Stimulated activated CD4-positive, alpha-beta T cell treated with anti-CD3 and anti-CD28 coated beads, Interleukin-1b, Interleukin-23, amount 100 ng/mL, for 24 hours (primary cell): ENCODE measurements around the gene USP6.
"Not testable (repeated sequence)": the region's sequence is repeated elsewhere in the genome, so short reads cannot be mapped to it uniquely, and the experiment has no call there.

Experiments used
- DNase-seq, 4 experiments: peaks; one replicate each; pipeline ENCODE4 v3.0.0-alpha.2; 2020; ENCODE audit warnings: low read depth in 4 of 4, low spot score in 1 of 4

USP6 gene

DNA sequence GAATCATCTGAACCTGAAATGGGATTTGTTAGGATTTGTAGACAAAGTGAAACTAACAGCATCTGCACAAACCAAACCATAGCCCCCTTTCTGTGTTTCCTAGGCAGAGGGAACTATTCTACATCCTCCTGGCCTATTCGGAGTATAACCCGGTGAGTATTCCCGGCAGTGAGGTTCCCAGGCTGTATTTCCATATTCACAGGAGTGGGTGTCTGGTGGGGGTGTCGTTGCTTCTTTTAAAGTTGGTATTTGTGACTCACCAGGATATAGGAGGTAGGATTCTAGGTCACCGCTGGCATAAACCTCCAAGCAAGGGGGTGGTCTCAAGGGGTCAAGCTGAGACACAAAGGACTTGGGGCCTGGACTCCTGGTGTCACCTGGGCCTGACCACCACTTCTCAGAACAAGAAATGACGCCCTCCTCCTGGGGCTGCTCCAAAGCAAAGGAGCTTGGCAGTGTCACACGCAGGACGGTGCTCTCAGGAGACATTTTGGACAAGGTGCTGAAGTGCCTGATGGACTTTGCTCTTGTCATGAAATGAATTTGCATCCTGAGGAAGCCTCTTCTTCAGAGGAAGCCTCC is 19.4 kb downstream of the USP6 start:
- DNase-seq = not testable (repeated sequence)

DNA sequence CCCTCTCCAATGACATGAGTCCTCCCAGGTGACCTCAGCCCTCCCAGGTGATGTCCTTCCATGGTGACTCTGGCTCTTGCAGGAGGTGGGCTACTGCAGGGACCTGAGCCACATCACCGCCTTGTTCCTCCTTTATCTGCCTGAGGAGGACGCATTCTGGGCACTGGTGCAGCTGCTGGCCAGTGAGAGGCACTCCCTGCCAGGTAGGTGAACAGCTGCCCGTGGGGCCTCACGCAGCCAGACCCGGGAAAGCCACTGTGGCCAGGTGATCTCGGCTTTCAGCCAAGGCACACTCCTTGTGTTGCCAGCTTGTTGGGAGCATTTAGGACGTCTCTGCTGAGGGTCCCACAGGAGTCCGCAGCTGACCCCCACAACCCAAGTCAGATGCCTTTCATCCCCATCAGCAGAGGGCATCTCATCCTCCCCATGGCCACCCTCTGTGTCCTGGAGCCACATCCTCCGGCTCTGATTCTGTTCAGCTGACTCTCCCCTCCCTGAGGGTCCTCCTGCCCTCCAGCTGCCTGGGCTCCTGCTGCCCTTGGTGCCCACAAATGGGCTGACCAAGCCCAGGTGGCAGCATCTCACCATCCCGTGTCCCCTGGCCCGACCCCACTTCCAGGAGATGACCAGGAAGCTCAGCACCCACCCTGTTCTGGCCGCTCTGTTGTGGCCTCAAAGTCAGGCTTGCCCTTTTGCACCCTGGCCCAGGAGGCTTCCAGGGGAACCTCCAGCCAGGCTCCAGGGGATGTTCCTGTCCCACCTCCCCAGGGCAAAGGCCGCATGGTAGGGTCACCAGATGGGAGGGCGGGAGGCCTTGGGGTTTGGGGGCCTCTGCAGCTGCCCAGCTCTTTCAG is 20.1 kb downstream of the USP6 start:
- no peak for DNase-seq

DNA sequence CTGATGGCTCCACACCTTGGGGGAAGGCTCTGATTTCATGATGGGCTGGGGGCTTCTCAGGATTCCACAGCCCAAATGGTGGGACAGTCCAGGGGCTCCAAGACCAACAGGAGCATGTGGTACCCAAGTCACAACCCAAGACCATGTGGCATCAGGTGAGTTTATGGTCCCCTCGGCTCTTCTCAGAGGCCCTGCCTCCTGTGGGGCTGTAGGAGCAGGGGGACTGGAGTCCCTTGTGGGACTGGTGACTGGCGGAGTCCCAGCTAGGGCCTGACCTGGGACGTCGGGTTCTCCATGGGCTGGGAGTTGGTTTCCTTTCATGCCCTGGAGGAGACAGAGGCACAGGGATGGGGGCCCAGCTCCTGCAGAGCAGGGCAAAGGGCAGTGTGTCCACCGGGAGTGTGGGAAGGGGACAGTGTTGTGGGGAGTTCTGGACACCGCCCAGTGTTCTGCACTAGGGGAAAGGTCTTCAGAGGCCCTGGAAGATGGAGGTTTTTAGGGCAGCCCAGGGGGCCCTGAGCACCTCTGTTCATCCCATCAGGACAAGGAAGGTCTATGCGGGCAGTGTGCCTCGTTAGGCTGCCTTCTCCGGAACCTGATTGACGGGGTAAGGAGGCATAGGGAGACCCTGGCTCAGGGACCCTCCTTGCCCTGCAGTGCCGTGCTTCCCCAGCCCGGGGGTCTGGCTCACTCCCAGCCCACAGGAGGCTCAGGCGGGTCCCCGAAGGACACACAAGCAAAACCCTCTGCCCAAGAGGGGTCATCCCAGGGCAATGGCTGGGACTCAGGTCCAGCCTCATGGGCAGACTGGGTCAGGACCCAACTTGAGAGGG is 21.0 kb downstream of the USP6 start:
- not testable (repeated sequence) for DNase-seq

DNA sequence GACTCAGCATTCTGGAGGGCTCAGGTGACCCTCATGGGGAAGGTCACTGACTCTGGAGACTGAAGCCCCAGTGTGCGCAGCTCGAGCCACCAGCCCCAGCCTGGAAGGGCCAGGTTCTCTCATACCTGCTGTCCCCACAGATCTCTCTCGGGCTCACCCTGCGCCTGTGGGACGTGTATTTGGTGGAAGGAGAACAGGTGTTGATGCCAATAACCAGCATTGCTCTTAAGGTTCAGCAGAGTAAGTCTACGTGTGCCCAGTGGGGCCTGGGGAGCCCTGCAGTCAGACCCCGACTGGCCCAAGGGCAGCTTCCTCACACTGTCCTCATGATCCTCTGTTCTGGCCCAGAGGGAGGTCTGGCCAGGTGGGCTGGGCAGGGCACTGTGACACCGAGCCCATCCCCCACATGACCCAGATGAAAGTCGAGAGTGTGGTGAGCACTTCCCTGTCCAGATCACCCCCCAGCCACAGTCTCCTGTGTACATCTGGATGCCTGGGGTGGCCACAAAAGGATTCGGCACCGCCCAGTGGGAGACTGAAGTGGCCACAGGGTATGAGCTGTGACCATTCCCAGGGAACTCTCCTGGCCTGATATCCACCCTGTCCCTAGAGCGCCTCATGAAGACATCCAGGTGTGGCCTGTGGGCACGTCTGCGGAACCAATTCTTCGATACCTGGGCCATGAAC is 21.8 kb downstream of the USP6 start:
- DNase-seq = not testable (repeated sequence)

DNA sequence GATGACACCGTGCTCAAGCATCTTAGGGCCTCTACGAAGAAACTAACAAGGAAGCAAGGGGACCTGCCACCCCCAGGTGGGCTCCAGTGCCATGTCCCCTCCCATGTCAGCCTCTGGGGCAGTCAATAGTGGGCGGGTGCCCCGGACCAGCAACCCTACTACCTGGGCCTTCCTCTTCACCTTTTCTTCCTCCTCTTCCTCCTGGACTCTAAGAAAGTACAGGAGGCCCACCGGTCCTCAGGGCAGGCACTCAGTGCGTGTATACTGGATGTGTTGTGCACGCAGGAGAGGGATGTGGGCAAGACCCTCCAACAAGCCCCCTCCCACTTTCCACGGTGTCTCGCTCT is 22.3 kb downstream of the USP6 start:
- DNase-seq = not testable (repeated sequence)

DNA sequence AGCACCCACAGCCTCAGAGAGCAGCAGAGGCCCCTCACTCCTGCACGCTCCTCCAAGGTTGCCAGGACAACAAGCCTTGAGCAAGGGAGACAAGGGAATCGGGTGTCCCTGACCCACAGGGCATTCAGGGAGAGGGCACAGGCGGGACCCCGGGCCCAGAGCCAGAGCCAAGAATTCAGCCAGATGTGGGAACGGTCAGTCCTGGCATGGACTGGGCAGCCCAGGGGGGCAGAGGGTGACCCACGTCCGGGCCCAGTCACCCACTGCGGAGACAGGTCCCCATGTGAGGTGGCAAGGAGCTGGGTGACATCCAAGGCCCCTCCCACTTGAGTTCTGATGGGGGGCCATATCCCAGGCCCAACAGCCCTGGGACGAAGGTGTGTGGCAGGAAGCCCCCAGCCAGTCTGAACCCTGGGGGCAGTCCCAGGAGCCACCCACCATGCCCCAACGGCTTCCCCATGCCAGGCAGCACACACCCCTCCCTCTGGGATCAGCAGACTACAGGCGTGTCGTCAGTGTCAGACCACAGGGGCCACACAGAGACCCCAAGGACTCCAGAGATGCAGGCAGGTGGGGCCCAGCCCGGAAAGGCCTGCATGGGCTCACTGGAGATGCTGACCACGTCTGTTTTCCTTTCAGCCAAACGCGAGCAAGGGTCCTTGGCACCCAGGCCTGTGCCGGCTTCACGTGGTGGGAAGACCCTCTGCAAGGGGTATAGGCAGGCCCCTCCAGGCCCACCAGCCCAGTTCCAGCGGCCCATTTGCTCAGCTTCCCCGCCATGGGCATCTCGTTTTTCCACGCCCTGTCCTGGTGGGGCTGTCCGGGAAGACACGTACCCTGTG is 23.0 kb downstream of the USP6 start:
- DNase-seq = no peak

DNA sequence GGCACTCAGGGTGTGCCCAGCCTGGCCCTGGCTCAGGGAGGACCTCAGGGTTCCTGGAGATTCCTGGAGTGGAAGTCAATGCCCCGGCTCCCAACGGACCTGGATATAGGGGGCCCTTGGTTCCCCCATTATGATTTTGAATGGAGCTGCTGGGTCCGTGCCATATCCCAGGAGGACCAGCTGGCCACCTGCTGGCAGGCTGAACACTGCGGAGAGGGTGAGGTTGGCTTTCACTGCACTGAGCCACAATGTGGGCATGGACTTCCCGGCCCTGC is 23.6 kb downstream of the USP6 start:
- no peak for DNase-seq

DNA sequence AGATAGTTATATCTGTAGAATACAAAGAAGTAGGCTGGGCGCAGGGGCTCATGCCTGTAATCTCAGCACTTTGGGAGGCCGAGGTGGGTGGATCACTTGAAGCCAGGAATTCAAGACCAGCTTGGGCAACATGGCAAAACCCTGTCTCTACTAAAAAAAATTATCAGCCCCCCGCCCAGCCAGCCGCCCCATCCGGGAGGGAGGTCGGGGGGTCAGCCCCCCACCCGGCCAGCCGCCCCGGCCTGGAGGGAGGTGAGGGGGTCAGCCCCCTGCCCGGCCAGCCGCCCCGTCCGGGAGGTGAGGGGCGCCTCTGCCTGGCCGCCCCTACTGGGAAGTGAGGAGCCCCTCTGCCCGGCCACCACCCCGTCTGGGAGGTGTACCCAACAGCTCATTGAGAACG is 27.0 kb downstream of the USP6 start:
- DNase-seq = not testable (repeated sequence)

DNA sequence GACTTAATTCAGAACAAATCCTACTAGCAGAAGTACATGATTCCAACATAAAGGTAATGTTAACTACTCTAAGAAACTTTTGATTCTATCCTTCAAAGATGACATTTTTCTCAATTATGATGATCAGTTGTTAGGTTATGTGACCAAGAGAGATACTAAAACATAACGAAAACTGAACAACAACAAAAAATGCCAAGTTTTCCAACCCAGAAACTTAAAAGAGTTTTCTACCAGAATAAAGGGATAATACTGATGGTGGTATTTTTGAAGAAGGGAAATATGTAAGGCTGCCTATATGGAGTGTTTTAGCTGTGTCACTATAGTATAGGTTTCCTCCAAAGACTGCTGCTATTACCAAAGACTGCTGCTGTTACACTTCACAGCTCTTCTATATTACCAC is 30.3 kb downstream of the USP6 start:
- DNase-seq = not testable (repeated sequence)

DNA sequence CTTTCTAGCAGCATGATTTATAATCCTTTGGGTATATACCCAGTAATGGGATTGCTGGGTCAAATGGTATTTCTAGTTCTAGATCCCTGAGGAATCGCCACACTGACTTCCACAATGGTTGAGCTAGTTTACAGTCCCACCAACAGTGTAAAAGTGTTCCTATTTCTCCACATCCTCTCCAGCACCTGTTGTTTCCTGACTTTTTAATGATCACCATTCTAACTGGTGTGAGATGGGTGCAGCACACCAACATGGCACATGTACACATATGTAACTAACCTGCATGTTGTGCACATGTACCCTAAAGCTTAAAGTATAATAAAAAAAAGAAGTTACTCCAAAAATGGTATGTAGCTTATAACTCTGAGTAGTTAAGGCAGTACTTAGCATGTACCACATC is 44.9 kb downstream of the USP6 start:
- not testable (repeated sequence) for DNase-seq

DNA sequence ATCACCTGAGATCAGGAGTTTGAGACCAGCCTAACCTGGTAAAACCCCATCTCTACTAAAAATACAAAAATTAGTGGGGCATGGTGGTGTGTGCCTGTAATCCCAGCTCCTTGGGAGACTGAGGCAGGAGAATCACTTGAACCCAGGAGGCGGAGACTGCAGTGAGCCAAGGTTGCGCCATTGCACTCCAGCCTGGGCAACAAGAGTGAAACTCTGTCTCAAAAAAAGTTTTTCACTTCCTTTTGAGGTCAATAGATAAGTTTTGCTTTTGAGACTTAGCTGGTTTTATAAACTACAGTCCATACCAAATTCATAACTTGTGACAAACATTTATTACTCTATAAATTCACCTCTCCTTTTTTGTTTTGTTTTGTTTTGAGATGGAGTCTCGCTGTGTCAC is 46.0 kb downstream of the USP6 start:
- not testable (repeated sequence) for DNase-seq

DNA sequence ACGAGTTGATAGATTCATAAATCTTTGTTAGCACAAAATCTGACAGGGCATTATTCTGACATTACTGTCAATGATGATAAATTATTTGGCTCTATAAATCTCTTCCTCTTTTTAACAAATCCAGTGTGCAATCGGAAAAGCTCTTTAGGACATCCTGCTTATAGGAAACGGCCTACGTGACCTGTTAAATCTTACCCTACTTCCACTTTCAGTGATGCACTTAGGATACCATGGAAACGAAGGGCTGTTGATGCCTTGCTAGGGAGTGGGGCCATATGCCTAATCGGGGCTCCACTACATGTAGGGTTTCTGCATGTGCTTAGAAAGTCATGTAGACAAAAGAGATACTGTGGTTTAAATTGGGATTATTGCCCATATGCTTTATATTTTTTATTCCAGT is 48.6 kb downstream of the USP6 start:
- DNase-seq = no peak

DNA sequence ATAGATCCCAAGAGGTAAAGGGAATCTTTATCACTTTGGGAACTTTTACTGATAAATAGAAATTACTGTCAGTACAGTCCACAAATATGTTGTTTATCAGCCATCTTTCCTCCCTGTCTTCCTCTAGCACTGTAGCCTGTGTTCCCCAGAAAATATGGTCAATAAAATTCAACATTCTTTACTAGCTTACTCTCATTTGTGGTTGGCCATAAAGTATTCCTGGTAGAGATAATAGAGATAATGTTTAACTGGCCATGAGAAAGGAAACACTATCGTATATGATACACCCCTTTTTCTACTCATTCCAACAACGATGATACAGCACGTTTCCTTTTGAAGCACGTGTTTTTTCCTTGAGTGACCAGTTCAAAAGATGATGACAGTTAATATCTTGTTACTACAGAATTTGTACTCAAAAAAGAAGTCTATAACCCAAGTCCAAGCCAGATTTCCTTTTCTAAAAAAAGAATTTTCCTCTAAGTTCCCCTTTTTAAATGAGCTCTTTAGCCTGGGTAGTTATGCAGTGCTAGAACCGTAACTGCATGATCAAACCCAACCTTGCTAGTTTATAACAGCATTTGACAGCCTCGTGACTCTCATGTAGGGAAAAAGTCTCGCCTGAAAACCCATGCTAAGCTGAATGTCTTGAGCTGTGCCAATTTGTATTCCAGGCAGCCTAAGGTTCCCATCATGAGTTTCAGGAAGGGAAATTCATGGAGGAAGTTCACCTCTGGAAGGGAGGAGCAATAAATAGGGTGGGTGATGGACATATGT is 50.1 kb downstream of the USP6 start:
- not testable (repeated sequence) for DNase-seq

DNA sequence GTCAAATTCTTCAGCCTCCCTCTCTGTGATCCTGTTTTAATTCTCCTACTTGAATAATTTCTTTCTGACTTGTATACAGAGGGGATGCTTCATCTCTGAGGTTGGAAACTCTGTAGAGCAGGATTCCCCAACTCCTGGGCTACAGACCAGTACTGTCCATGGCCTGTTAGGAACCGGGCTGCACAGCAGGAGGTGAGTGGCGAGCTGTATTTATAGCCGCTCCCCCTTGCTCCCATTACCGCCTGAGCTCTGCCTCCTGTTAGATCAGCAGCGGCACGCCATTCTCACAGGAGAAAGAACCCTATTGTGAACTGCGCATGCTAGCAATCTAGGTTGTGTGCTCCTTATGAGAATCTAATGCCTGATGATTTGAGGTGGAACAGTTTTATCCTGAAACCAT is 59.2 kb downstream of the USP6 start:
- not testable (repeated sequence) for DNase-seq

DNA sequence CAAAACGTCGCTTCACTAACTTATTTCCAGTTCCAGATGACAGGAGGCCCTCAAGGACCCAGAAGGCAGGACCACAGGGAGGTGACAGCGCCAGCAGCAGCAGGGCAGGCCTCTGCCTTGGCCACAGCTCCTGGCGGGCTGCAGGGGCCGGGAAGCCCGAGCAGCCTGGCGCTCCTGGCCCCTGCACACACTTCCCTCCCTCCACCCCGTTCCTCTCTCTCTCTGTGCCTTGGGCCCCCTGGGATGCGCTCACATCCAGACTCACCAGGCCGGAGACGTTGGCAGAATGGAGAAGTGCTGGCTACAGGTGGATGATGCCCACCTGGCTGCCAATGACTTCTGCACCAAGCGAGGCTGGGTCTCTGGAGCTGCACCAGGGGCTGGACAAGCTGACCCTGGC is 63.2 kb downstream of the USP6 start:
- no peak for DNase-seq

DNA sequence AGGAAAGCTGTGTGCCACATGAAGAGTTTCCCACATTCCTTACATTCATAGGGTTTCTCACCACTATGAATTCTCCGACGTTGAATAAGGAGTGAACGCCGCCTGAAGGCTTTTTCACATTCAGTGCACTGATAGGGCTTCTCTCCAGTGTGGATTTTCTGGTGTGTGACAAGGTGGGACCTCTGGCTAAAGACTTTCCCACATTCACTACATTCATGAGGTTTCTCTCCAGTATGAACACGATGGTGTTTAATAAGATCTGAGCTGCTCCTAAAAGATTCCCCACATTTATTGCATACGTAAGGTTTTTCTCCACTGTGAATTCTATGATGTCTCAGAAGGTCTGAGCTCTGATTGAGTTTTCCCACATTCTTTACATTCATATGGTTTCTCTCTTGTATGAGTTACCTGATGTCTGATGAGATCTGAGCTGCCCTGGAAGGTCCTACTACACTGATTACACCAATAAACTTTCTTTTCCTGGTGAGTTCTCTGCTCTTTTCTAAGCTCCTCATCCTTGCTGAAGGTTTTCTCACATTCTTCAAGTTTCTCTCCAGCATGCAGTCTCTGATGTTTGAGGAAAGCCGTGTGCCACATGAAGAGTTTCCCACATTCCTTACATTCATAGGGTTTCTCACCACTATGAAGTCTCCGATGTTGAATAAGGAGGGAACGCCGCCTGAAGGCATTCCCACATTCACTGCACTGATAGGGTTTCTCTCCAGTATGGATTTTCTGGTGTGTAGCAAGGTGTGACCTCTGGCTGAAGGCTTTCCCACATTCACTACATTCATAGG is 65.9 kb downstream of the USP6 start:
- DNase-seq = no peak

DNA sequence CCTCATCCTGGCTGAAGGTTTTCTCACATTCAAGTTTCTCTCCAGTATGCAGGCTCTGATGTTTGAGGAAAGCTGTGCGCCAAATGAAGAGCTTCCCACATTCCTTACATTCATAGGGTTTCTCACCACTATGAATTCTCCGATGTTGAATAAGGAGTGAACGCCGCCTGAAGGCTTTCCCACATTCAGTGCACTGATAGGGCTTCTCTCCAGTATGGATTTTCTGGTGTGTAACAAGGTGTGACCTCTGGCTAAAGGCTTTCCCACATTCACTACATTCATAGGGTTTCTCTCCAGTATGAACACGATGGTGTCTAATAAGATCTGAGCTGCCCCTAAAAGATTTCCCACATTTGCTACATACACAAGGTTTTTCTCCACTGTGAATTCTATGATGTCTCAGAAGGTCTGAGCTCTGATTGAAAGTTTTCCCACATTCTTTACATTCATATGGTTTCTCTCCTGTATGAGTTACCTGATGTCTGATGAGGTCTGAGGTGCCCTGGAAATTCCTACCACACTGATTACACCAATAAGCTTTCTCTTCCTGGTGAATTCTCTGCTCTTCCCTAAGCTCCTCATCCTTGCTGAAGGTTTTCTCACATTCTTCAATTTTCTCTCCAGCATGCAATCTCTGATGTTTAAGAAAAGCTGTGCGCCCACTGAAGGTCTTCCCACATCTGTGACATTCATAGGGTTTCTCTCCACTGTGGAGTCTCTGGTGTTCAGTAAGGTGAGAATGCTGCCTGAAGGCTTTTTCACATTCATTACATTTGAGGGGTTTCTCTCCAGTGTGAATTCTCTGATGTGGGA is 67.0 kb downstream of the USP6 start:
- DNase-seq = no peak

DNA sequence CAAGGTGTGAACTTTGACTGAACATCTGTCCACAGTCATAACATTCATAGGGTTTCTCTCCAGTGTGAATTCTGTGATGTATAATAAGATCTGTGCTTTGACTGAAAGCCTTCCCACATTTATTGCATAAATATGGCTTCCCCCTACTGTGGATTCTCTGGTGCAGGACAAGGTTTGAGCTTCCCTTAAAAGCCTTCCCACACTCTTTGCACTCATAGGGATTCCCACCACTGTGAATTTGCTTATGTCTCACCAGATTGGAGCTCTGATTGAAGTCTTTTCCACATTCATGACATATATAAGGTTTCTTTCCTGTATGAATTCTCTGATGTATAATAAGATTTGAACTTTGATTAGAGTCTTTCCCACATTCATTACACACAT is 67.6 kb downstream of the USP6 start:
- no peak for DNase-seq
